HepG2 (cell line): Measurements from ENCODE around the gene LMTK2. TPM values are rescaled to one million over a fixed set of nuclear protein-coding genes. Genes with fewer than 3 reads are reported as not detected.

Experiments used
- ATAC-seq: fragments of 200-7000 bp; cut with Tn5 transposase; 3 replicates; pipeline ENCODE4 v1.9.1; 2020; ENCODE audit warnings: mild to moderate bottlenecking, moderate library complexity
- BruUV-seq: library from RNA; stranded (reverse); fragments of 400-500 nt; replicated peaks from 2 replicates; lab custom pipeline; 2021; lab: Mats Ljungman, UMichigan
- CTCF ChIA-PET: fragments of 300-600 bp; formaldehyde crosslinking; extraction: SDS; loops from one replicate; lab custom pipeline; 2021; ENCODE audit warnings: low total read pairs, inconsistent platforms, low intra/inter-chr PET ratio; lab: Yijun Ruan, JAX
- POLR2A ChIA-PET: fragments of 350-600 bp; sonication (Branson Sonifier 250); formaldehyde crosslinking; loops from one replicate; lab custom pipeline; 2020; ENCODE audit warnings: antibody characterized with exemption, inconsistent platforms; lab: Yijun Ruan, JAX
- DNase-seq: peaks from one replicate; pipeline ENCODE4 v3.0.0-alpha.2; 2015; ENCODE audit warnings: low spot score
- FAIRE-seq: peaks from 3 replicates; lab custom pipeline; 2011; peaks lifted over from hg19 to GRCh38; lab: Jason Lieb, UNC
- H2AFZ ChIP-seq: one replicate; pipeline ENCODE4 v1.6.1; 2011; ENCODE audit warnings: low read length, inconsistent platforms
- H3K27ac ChIP-seq: fragments of 300-600 bp; 3 replicates; pipeline ENCODE4 v1.8.0; 2011; ENCODE audit warnings: mixed run types, mild to moderate bottlenecking, mixed read lengths, low read length, inconsistent platforms; ENCODE audit not compliant: insufficient read depth; ENCODE audit errors: extremely low read length
- H3K27me3 ChIP-seq, 2 experiments: fragments of 200-600 bp in 1 of 2; 2 replicates in 1 of 2; 3 replicates in 1 of 2; pipeline versions ENCODE4 v1.6.0 to v1.8.0; 2011; ENCODE audit warnings: low read length in 2 of 2, mild to moderate bottlenecking in 2 of 2, moderate library complexity in 2 of 2, inconsistent platforms in 1 of 2; ENCODE audit not compliant: insufficient read depth in 2 of 2, control insufficient read depth in 1 of 2
- H3K36me3 ChIP-seq, 2 experiments: fragments of 200-600 bp in 1 of 2; replicated peaks in 1 of 2; 2 replicates in 1 of 2; 3 replicates in 1 of 2; pipeline versions ENCODE4 v1.5.1 to v1.8.0; 2011; ENCODE audit warnings: low read length in 2 of 2, inconsistent platforms in 1 of 2; ENCODE audit not compliant: insufficient read depth in 2 of 2, control insufficient read depth in 1 of 2
- H3K4me1 ChIP-seq: 2 replicates; pipeline ENCODE4 v1.5.1; 2012; ENCODE audit warnings: low read length, inconsistent platforms; ENCODE audit not compliant: insufficient read depth
- H3K4me2 ChIP-seq: 2 replicates; pipeline ENCODE4 v1.6.0; 2011; ENCODE audit warnings: low read depth, low read length, inconsistent platforms
- H3K4me3 ChIP-seq, 3 experiments: fragments of 200-600 bp in 1 of 3; sonication (generic), shearing (Covaris generic) in 1 of 3; replicated peaks in 1 of 3; 2 replicates each; pipeline ENCODE4 v1.5.1; 2011 to 2016; ENCODE audit warnings: low read length in 3 of 3, inconsistent platforms in 2 of 3, low read depth in 2 of 3, mild to moderate bottlenecking in 2 of 3, control low read depth in 1 of 3, mixed read lengths in 1 of 3; ENCODE audit not compliant: insufficient read depth in 1 of 3
- H3K79me2 ChIP-seq: one replicate; pipeline ENCODE4 v1.6.1; 2011; ENCODE audit warnings: low read length, inconsistent platforms; ENCODE audit not compliant: insufficient read depth
- H3K9ac ChIP-seq: 2 replicates; pipeline ENCODE4 v1.6.0; 2011; ENCODE audit warnings: mild to moderate bottlenecking, low read depth, low read length, inconsistent platforms; ENCODE audit not compliant: insufficient read depth
- H3K9me3 ChIP-seq: 2 replicates; pipeline ENCODE4 v1.5.1; 2012; ENCODE audit warnings: mild to moderate bottlenecking, low read length
- H4K20me1 ChIP-seq: 2 replicates; pipeline ENCODE4 v1.6.0; 2011; ENCODE audit warnings: inconsistent platforms, mild to moderate bottlenecking, low read length, moderate library complexity; ENCODE audit not compliant: insufficient read depth
- ARNTL ChIP-seq: sonication (generic); formaldehyde crosslinking; IDR thresholded peaks from 2 replicates; pipeline ENCODE4 v1.4.0; 2020; ENCODE audit warnings: mild to moderate bottlenecking, missing genetic modification reagents
- ATF1 ChIP-seq: IDR thresholded peaks from 2 replicates; pipeline ENCODE4 v1.6.1; 2016; ENCODE audit warnings: mild to moderate bottlenecking, control low read depth
- MNT ChIP-seq: fragments of 450-650 bp; IDR thresholded peaks from 2 replicates; pipeline ENCODE4 v1.6.1; 2016
- MTA1 ChIP-seq: sonication (generic); formaldehyde crosslinking; IDR thresholded peaks from 2 replicates; pipeline ENCODE4 v1.4.0; 2020; ENCODE audit warnings: missing genetic modification reagents, mild to moderate bottlenecking, borderline replicate concordance
- MXI1 ChIP-seq: IDR thresholded peaks from 3 replicates; pipeline ENCODE4 v1.6.1; 2012; ENCODE audit warnings: low read depth, low read length, inconsistent platforms, borderline replicate concordance
- SP2 ChIP-seq: sonication (generic); formaldehyde crosslinking; IDR thresholded peaks from 2 replicates; pipeline ENCODE4 v1.5.1; 2020; ENCODE audit warnings: mild to moderate bottlenecking, missing genetic modification reagents
- ZBTB20 ChIP-seq: sonication (generic); formaldehyde crosslinking; IDR thresholded peaks from 2 replicates; pipeline ENCODE4 v1.8.1; 2023; ENCODE audit warnings: missing genetic modification reagents, low read depth, mild to moderate bottlenecking, borderline replicate concordance
- ZNF431 ChIP-seq: sonication (generic); formaldehyde crosslinking; IDR thresholded peaks from 2 replicates; pipeline ENCODE4 v1.9.0; 2022; ENCODE audit warnings: missing genetic modification reagents, low read depth, mild to moderate bottlenecking, borderline replicate concordance
- ZNF75D ChIP-seq: sonication (generic); formaldehyde crosslinking; IDR thresholded peaks from 2 replicates; pipeline ENCODE4 v1.8.1; 2023; ENCODE audit warnings: missing genetic modification reagents, mild to moderate bottlenecking, borderline replicate concordance
- WGBS: methylation state at CpG from one replicate; pipeline ENCODE4 v1.1.6; 2017; ENCODE audit warnings: low lambda C conversion rate; 5-methylcytosine and 5-hydroxymethylcytosine counted together
- in situ Hi-C: cut with HindIII; loops from 2 replicates; pipeline ENCODE4 v1.10.0; 2017; ENCODE audit warnings: low pct_unique_long_range_greater_than_20kb; ENCODE audit not compliant: extremely low pct_ligation_motif_present
- intact Hi-C: fragments of 100-400 bp; cut with micrococcal nuclease; formaldehyde crosslinking; loops from one replicate; pipeline ENCODE4 v1.10.0; 2022; ENCODE audit not compliant: unreplicated experiment
- polyA plus RNA-seq, 8 experiments: library from polyadenylated mRNA; depleted of rRNA in 3 of 8; stranded (reverse) in 7 of 8; unstranded in 1 of 8; fragments of >200 nt; fragmentation: Illumina TruSeq in 4 of 8; extraction: Trizol in 4 of 8; gene quantifications; 2 replicates each; pipeline versions ENCODE4 v1.2.1 to v1.2.3, GENCODE V29; 2011 to 2016; ENCODE audit warnings: low read depth in 4 of 8, missing spikeins in 1 of 8, mixed read lengths in 1 of 8; ENCODE audit not compliant: insufficient read depth in 1 of 8
- total RNA-seq, 5 experiments: library from RNA; depleted of rRNA; stranded (reverse); fragments of >200 nt; fragmentation: Illumina TruSeq; extraction: Trizol; gene quantifications; 2 replicates each; pipeline ENCODE4 v1.2.3, GENCODE V29; 2016; ENCODE audit warnings: low read depth in 1 of 5
- TF ChIP-seq, protein P1 (sequence below): IDR thresholded peaks from 2 replicates; pipeline ENCODE4 v1.4.0; 2020; ENCODE audit warnings: mild to moderate bottlenecking, missing genetic modification reagents
- TF ChIP-seq, protein P2 (sequence below): sonication (generic); formaldehyde crosslinking; IDR thresholded peaks from 2 replicates; pipeline ENCODE4 v1.9.0; 2021; ENCODE audit warnings: missing genetic modification reagents, borderline replicate concordance
- TF ChIP-seq, protein P3 (sequence below): conservative IDR thresholded peaks from 2 replicates; pipeline ENCODE4 v1.6.1; 2018; ENCODE audit warnings: missing genetic modification reagents

The LMTK2 gene
- total and polyA plus RNA-seq, 2 of the 13 experiments (the other 11 are each of a cell fraction or from before 2014, with no cell fraction given): 9.5 to 11.7 TPM

DNA sequence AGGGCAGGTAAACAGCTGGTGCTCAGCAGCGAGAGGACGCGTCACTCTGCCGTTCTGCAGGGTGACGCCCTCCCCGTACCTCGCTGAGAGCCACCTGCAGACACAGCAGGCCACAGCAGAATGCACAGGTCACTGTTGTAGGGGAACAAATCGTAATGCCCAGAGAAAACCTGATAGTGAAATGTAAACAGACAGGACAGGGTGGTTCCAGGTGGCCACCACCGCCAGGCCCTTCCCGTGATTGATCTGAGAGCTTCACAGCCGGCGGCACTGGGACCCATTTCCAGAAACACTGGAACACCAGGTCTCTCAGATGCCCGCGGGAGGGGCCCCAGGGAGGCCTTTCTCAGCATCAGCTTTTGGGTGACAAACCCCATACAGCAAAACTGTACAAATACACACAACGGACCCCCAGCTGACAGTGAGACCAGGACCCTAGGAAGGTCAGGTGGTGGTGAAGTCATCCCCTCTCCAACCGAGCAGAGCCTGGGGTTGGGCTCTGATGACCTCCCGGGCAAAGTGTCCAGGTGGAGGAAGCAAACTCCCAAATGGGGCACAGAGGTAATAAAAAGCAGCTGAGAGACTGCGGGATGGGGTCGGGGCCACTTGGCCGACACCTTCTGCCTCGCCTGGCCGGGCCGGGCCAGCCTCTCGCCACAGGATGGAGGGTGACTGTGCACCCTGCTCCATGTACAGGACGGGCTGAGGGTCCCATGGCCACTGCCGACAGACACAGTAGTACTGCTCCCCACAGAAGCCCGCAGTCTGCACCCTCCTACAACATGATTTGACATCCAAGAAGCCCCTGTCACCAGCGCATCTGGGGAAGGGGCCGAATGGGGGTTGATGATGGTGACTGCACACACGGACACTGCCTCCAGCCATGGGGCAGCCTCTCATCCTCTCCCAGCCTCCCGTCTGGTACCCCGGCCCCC lies 109.2 kb downstream of the LMTK2 start:
- Histone ChIP-seq H3K9me3 (no peaks in the 10 kb centered on the region), H2AFZ (no peak overlapping the region), H3K4me3 (no peak overlapping the region), H3K9ac (no peak overlapping the region), H3K4me1 (peaks cover 36% of the 10 kb centered on the region), H4K20me1 (no peaks in the 10 kb centered on the region), H3K27ac (no peak overlapping the region), H3K4me2 (no peak overlapping the region), H3K36me3 (no peaks in the 10 kb centered on the region; a peak in 1 of 5 replicates), H3K79me2 (no peaks in the 10 kb centered on the region), H3K27me3 (no peaks in the 10 kb centered on the region)
- no peak for TF ChIP-seq MXI1
- TF ChIP-seq ZNF75D (CRISPR knock-in tag): no peak
- TF ChIP-seq MTA1 (CRISPR knock-in tag): no peak
- TF ChIP-seq, protein P1, sequence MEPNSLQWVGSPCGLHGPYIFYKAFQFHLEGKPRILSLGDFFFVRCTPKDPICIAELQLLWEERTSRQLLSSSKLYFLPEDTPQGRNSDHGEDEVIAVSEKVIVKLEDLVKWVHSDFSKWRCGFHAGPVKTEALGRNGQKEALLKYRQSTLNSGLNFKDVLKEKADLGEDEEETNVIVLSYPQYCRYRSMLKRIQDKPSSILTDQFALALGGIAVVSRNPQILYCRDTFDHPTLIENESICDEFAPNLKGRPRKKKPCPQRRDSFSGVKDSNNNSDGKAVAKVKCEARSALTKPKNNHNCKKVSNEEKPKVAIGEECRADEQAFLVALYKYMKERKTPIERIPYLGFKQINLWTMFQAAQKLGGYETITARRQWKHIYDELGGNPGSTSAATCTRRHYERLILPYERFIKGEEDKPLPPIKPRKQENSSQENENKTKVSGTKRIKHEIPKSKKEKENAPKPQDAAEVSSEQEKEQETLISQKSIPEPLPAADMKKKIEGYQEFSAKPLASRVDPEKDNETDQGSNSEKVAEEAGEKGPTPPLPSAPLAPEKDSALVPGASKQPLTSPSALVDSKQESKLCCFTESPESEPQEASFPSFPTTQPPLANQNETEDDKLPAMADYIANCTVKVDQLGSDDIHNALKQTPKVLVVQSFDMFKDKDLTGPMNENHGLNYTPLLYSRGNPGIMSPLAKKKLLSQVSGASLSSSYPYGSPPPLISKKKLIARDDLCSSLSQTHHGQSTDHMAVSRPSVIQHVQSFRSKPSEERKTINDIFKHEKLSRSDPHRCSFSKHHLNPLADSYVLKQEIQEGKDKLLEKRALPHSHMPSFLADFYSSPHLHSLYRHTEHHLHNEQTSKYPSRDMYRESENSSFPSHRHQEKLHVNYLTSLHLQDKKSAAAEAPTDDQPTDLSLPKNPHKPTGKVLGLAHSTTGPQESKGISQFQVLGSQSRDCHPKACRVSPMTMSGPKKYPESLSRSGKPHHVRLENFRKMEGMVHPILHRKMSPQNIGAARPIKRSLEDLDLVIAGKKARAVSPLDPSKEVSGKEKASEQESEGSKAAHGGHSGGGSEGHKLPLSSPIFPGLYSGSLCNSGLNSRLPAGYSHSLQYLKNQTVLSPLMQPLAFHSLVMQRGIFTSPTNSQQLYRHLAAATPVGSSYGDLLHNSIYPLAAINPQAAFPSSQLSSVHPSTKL: no peak
- no peak for TF ChIP-seq SP2 (CRISPR knock-in tag)
- no peak for TF ChIP-seq ATF1 (CRISPR knock-in tag)
- TF ChIP-seq ZBTB20 (CRISPR knock-in tag): no peak
- no peak for TF ChIP-seq ZNF431 (CRISPR knock-in tag)
- no peak for TF ChIP-seq MNT
- TF ChIP-seq, protein P2, sequence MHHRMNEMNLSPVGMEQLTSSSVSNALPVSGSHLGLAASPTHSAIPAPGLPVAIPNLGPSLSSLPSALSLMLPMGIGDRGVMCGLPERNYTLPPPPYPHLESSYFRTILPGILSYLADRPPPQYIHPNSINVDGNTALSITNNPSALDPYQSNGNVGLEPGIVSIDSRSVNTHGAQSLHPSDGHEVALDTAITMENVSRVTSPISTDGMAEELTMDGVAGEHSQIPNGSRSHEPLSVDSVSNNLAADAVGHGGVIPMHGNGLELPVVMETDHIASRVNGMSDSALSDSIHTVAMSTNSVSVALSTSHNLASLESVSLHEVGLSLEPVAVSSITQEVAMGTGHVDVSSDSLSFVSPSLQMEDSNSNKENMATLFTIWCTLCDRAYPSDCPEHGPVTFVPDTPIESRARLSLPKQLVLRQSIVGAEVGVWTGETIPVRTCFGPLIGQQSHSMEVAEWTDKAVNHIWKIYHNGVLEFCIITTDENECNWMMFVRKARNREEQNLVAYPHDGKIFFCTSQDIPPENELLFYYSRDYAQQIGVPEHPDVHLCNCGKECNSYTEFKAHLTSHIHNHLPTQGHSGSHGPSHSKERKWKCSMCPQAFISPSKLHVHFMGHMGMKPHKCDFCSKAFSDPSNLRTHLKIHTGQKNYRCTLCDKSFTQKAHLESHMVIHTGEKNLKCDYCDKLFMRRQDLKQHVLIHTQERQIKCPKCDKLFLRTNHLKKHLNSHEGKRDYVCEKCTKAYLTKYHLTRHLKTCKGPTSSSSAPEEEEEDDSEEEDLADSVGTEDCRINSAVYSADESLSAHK (CRISPR knock-in tag): no peak
- no peak for TF ChIP-seq ARNTL (CRISPR knock-in tag)
- TF ChIP-seq, protein P3, sequence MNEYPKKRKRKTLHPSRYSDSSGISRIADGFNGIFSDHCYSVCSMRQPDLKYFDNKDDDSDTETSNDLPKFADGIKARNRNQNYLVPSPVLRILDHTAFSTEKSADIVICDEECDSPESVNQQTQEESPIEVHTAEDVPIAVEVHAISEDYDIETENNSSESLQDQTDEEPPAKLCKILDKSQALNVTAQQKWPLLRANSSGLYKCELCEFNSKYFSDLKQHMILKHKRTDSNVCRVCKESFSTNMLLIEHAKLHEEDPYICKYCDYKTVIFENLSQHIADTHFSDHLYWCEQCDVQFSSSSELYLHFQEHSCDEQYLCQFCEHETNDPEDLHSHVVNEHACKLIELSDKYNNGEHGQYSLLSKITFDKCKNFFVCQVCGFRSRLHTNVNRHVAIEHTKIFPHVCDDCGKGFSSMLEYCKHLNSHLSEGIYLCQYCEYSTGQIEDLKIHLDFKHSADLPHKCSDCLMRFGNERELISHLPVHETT (CRISPR knock-in tag): no peak
- FAIRE-seq: no peak
- no peak for ATAC-seq
- POLR2A ChIA-PET: no interaction called here
- in situ Hi-C loops: no loop called here
- no peak for DNase-seq
- intact Hi-C loops: no loop called here
- WGBS: 86% methylated on average over 19 of the region's 32 CpGs
- BruUV-seq: no TSS peak
- CTCF ChIA-PET: no interaction called here
